Esophagus muscularis mucosa (tissue), 4 donors: ENCODE results near the gene RNF125. TPM values are rescaled to one million over a fixed set of nuclear protein-coding genes. Genes with fewer than 3 reads are reported as not detected.

Experiments
- DNase-seq: peaks from one replicate; pipeline ENCODE4 v3.0.0-alpha.2; 2017; ENCODE audit errors: extremely low spot score
- H3K27ac ChIP-seq, 4 donors: fragments of 200-600 bp; sonication (generic); replicated peaks in 1 of 4; 1 replicate in 3 of 4; 2 replicates in 1 of 4; pipeline ENCODE4 v1.5.1; 2016 to 2019; ENCODE audit warnings: mild to moderate bottlenecking in 1 of 4
- H3K27me3 ChIP-seq, 4 donors: fragments of 200-600 bp; sonication (generic); one replicate each; pipeline versions ENCODE4 v1.5.1 to v1.6.0; 2016 to 2019
- H3K36me3 ChIP-seq, 4 donors: fragments of 200-600 bp; sonication (generic); one replicate each; pipeline ENCODE4 v1.5.1; 2016 to 2019
- H3K4me1 ChIP-seq, 4 donors: fragments of 200-600 bp; sonication (generic); one replicate each; pipeline ENCODE4 v1.5.1; 2016 to 2019
- H3K4me3 ChIP-seq, 4 donors: fragments of 200-600 bp; sonication (generic); 1 replicate in 2 of 4; 2 replicates in 2 of 4; pipeline ENCODE4 v1.5.1; 2016 to 2019; ENCODE audit warnings: mild to moderate bottlenecking in 4 of 4, moderate library complexity in 1 of 4
- H3K9me3 ChIP-seq, 4 donors: fragments of 200-600 bp; sonication (generic); 1 replicate in 3 of 4; 2 replicates in 1 of 4; pipeline ENCODE4 v1.5.1; 2016 to 2019
- EP300 ChIP-seq: sonication (generic); formaldehyde crosslinking; IDR thresholded peaks from one replicate; pipeline ENCODE4 v1.6.1; 2017; ENCODE audit warnings: antibody characterized with exemption
- POLR2A ChIP-seq: fragments of 450-650 bp; IDR thresholded peaks from one replicate; pipeline ENCODE4 v1.6.1; 2017; ENCODE audit warnings: antibody characterized with exemption, moderate library complexity, mild to moderate bottlenecking, low read depth
- POLR2AphosphoS5 ChIP-seq, 2 donors: sonication (generic); formaldehyde crosslinking; IDR thresholded peaks; one replicate each; pipeline ENCODE4 v1.6.1; 2017; ENCODE audit warnings: antibody characterized with exemption in 2 of 2
- WGBS: methylation state at CpG from one replicate; pipeline ENCODE4 v1.1.5; 2018; 5-methylcytosine and 5-hydroxymethylcytosine counted together
- intact Hi-C: fragments of 100-400 bp; cut with DNase I; formaldehyde crosslinking; loops from one replicate; pipeline ENCODE4 v1.15.1; 2023
- total RNA-seq, 4 donors: library from RNA; depleted of rRNA; stranded (reverse); fragments of >200 nt; gene quantifications; one replicate each; pipeline versions ENCODE4 v1.1.0 to v1.2.1, GENCODE V29; 2016
- TF ChIP-seq, protein P1 (sequence below), 3 experiments: fragments of 200-600 bp in 2 of 3; fragments of 450-650 bp in 1 of 3; sonication (generic) in 2 of 3; IDR thresholded peaks; one replicate each; pipeline ENCODE4 v1.5.1; 2017 to 2019; ENCODE audit warnings: antibody characterized with exemption in 3 of 3, mild to moderate bottlenecking in 2 of 3, moderate library complexity in 1 of 3

The RNF125 gene
- total RNA-seq, 4 donors from 2014 or later, result 3.3 to 5.2 (median 4.3) TPM

DNA sequence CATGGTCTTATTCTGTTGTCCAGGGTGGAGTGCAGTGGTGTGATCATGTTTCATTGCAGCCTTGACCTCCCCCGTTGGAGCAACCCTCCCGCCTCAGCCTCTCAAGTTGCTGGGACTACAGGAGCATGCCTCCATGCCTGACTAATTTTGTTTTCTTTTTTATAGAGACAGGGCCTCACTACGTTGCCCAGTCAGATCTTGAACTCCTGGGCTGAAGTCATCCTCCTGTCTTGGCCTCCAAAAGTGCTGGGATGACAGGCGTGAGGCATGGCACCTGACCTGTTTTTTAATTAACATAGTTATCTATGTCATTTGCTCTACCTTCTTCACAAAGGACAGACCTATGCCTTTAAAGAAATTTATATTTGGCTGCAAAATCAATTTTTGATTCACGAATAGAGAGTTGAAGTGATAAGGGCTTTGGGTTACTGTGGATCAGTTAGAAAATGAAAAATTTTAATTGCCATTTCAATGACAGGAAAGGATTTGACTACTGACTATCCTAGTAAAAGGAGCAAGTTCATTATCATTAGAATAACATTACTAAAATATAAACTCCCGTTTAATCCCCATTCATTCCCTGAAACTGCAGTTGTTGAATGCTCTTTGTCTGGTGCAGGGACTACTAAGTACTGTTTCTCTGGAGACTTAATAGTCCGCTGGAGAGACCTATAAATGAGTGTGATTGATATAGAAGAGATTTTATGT lies 76.7 kb downstream of the RNF125 start:
- intact Hi-C loops, result loop anchor here (10.0 kb wide), 2 partner anchors 189 to 379 kb away; partner anchors contain the start of gene GAREM1
- Histone ChIP-seq H3K4me3 (no peak overlapping the region), H3K27me3 (no peaks in the 10 kb centered on the region), H3K27ac (no peak overlapping the region), H3K9me3 (no peaks in the 10 kb centered on the region), H3K4me1 (peaks cover 27 to 67% (median 61%) of the 10 kb centered on the region in 4 donors), H3K36me3 (peaks cover 0 to 3% (median 0%) of the 10 kb centered on the region in 4 donors)
- TF ChIP-seq EP300, result no peak
- no peak for TF ChIP-seq POLR2AphosphoS5 (IDR thresholded peaks at IDR 0.05)
- TF ChIP-seq, protein P1, sequence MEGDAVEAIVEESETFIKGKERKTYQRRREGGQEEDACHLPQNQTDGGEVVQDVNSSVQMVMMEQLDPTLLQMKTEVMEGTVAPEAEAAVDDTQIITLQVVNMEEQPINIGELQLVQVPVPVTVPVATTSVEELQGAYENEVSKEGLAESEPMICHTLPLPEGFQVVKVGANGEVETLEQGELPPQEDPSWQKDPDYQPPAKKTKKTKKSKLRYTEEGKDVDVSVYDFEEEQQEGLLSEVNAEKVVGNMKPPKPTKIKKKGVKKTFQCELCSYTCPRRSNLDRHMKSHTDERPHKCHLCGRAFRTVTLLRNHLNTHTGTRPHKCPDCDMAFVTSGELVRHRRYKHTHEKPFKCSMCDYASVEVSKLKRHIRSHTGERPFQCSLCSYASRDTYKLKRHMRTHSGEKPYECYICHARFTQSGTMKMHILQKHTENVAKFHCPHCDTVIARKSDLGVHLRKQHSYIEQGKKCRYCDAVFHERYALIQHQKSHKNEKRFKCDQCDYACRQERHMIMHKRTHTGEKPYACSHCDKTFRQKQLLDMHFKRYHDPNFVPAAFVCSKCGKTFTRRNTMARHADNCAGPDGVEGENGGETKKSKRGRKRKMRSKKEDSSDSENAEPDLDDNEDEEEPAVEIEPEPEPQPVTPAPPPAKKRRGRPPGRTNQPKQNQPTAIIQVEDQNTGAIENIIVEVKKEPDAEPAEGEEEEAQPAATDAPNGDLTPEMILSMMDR (IDR thresholded peaks at IDR 0.05), result no peak
- no peak for TF ChIP-seq POLR2A
- DNase-seq, result no peak
- 85% methylated on average over 7 of the region's 7 CpGs for whole genome bisulfite sequencing

DNA sequence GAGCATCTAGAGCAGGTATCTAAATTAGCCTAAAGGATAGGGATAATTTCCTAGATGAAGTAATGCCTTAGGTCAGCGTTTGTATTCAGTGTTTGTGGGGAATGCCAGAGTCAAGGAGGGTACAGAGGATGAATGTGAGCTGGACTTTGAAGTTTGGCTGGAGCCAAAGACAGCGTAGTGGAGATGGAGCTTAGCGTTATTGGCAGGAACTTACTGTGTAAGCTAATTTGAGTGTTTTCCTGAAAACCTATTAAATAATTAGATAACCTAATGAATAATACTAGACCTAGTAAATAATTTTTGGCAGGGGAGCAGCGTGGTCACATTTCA lies 77.2 kb downstream of the RNF125 start:
- H3K27me3 ChIP-seq, result no peaks in the 10 kb centered on the region
- H3K27ac ChIP-seq, result no peak overlapping the region
- no peaks in the 10 kb centered on the region for H3K9me3 ChIP-seq
- no peak for TF ChIP-seq POLR2A
- no peak for TF ChIP-seq POLR2AphosphoS5 (IDR thresholded peaks at IDR 0.05)
- no peak for TF ChIP-seq EP300
- TF ChIP-seq, protein P1 (IDR thresholded peaks at IDR 0.05), result no peak
- intact Hi-C loops, result loop anchor here (10.0 kb wide), 2 partner anchors 189 to 379 kb away; partner anchors contain the start of gene GAREM1
- DNase-seq, result no peak
- WGBS, result 82% methylated on average over 4 of the region's 4 CpGs
- peaks cover 27 to 67% (median 63%) of the 10 kb centered on the region in 4 donors for H3K4me1 ChIP-seq
- H3K4me3 ChIP-seq, result no peak overlapping the region
- H3K36me3 ChIP-seq, result peaks cover 0 to 3% (median 0%) of the 10 kb centered on the region in 4 donors

DNA sequence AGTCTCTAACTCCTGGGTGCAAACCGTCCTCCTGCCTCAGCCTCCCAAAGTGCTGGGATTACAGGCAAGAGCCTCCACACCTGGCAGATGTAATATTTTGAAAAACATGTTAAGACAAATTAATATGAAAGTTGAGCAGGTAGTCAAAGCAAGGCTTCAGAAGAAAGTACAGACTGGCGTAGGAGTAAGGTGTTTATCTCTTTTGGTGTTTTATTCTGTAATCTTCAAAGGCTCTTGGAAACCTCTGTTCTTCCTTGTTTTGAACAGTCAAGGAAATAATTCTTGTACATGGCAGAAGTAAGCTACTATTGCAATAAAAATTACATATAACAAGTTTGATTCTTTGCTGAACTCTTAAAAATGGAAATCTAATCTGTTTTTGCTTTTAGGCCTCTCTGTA lies 78.3 kb downstream of the RNF125 start:
- Histone ChIP-seq H3K4me3 (no peak overlapping the region), H3K36me3 (peaks cover 0 to 3% (median 0%) of the 10 kb centered on the region in 4 donors), H3K27ac (no peak overlapping the region), H3K4me1 (peaks cover 21 to 59% (median 56%) of the 10 kb centered on the region in 4 donors), H3K27me3 (no peaks in the 10 kb centered on the region), H3K9me3 (no peaks in the 10 kb centered on the region)
- TF ChIP-seq POLR2AphosphoS5 (IDR thresholded peaks at IDR 0.05) (no peak), EP300 (no peak), POLR2A (no peak)
- TF ChIP-seq, protein P1 (IDR thresholded peaks at IDR 0.05), result no peak
- 82% methylated on average over 2 of the region's 2 CpGs for WGBS
- no peak for DNase-seq
- intact Hi-C loops, result loop anchor here (10.0 kb wide), 2 partner anchors 188 to 378 kb away; partner anchors contain the start of gene GAREM1

DNA sequence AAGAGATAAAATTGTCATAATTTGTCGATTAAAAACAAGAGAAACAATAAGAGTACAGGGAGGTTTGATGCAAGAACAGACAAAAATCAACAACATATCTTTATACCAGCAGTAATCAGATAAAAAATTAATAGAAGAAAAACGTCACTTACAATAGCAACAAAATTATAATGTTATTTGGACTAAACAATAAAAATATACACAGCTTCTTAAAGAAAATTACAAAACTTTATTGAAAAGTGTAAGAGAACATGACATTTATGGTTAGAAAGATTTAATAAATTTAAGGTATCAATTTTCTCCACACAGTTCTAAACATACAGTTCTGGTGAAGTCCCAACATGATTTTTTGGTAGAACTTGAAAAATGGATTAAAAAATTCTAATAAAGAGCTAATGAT lies 85.9 kb downstream of the RNF125 start:
- Histone ChIP-seq H3K27ac (no peak overlapping the region), H3K36me3 (no peaks in the 10 kb centered on the region), H3K4me1 (peaks cover 0 to 8% (median 5%) of the 10 kb centered on the region in 4 donors), H3K27me3 (no peaks in the 10 kb centered on the region), H3K9me3 (no peaks in the 10 kb centered on the region), H3K4me3 (no peak overlapping the region)
- DNase-seq, result no peak
- intact Hi-C loops, result no loop called here
- TF ChIP-seq POLR2AphosphoS5 (IDR thresholded peaks at IDR 0.05), result no peak
- TF ChIP-seq, protein P1 (IDR thresholded peaks at IDR 0.05), result no peak
- no peak for TF ChIP-seq EP300
- TF ChIP-seq POLR2A, result no peak
- 85% methylated on average over 2 of the region's 2 CpGs for WGBS
